ENCODE measurements around the gene CAPN12.
"Not testable (repeated sequence)": the region's sequence is repeated elsewhere in the genome, so short reads cannot be mapped to it uniquely, and the experiment has no call there.

Gene CAPN12

GRCh38 chr19:38744298-38744681 lies at the start of gene CAPN12:
Gene CAPN12, minus strand, starts transcription at chr19:38744474. Its CDS starts 309 bp downstream, at chr19:38744165.
- DNase-seq = no peak

DNA sequence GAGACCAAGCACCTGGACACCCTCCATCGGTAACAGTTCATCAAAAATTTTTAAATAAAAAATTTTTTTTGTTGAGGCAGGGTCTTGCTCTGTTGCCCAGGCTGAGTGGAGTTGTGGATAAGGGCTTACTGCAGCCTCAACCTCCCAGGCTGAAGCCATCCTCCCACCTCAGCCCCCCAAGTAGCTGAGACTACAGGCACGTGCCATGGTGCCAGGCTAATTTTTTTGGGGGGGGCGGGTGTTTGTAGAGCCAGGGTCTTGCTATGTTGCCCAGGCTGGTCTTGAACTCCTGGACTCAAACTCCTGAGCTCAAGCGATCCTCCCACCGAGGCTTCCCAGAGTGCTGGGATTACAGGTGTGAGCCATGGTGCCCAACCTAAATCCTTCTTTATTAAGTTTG lies 49.4 kb upstream of the CAPN12 start:
- DNase-seq = no peak

DNA sequence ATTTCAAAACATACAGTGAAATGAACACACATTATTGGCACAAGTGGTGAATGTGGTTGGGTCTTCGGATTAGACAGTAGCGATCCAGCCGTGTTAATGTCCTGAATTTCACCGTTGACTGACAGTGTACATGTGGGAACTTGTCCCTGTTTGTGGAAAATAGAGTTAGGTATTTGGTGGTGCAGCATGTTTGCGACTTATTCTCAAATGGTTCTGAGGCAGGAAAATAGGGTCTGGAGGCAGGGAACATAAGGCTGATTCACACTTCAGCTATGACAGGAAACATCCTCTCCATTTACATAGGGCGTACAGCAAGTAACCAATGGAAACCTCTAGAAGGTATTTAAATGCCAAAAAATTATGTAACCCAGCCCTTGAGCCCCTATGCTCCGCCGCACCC lies 48.9 kb upstream of the CAPN12 start:
- DNase-seq = no peak

DNA sequence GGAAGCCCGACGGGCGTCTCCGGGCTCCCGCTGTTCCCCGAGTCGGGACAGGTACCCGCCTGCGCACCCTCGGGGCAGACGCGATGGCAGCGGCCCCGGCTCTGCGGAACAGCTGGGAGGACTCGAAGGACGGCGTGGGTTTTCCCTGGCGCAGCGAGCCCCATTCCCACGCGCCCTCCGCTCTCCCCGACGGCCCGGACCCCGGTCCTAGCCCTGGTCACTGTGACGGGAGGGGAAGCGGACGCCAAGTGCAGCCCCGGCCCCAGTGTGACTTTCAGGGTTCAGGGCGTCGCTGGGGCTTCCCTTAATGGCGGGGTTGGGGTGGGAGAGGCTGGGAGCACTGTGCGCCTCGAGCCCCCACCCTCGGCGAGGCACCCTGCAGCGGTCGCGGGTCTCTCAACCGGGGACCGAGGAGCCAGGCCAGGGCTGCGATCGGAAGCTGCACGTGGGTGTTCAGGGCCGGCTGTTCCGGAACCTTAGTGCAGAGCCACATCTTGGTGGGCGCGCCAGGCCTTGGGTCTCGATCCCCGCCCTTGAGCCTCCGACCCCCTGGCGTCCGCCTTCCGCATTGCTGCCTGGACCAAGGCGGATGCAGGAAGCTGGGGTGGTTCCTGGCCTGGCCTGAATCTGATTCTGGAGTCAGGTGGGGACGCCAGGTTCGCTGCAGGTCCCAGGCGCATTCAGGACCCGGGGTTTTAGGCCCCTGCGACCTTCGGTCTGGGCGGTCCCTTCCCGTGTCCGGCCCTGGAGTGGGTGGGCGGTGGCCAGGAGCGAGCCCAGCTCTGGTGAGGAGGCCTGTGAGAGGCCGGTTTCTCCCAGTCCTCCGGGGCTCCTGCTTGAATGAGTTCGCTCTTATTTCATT lies 48.2 kb upstream of the CAPN12 start:
- peak; percentile 34 to 44 for DNase-seq

DNA sequence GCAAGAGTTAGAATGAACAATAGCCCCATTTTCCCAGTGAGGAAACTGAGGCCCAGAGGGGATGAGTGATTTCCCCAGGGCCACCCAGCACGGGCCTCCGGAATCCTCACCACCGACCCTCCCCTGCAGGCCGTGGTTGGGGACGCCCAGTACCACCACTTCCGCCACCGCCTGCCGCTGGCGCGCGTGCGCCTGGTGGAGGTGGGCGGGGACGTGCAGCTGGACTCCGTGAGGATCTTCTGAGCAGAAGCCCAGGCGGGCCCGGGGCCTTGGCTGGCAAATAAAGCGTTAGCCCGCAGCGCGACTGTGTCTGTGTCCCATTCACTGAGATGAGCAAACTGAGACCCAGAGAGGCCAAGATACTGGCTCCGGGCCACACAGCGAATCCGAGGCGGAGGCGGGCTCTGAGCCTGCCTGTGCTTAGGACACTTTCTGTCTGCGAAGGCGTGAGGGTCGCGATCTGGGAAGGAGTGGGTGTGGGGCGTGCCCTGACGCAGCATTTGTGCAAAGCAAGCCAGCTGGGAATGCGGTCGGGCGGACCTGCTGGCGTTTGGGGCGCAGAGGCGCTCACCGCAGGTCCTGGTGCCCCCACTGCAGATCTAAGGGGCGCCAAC lies 47.3 kb upstream of the CAPN12 start:
- DNase-seq = not testable (repeated sequence)

- DNase-seq = not testable (repeated sequence)
Measured at GRCh38 chr19:38790507-38791403, 46.5 kb upstream of the CAPN12 start.

DNA sequence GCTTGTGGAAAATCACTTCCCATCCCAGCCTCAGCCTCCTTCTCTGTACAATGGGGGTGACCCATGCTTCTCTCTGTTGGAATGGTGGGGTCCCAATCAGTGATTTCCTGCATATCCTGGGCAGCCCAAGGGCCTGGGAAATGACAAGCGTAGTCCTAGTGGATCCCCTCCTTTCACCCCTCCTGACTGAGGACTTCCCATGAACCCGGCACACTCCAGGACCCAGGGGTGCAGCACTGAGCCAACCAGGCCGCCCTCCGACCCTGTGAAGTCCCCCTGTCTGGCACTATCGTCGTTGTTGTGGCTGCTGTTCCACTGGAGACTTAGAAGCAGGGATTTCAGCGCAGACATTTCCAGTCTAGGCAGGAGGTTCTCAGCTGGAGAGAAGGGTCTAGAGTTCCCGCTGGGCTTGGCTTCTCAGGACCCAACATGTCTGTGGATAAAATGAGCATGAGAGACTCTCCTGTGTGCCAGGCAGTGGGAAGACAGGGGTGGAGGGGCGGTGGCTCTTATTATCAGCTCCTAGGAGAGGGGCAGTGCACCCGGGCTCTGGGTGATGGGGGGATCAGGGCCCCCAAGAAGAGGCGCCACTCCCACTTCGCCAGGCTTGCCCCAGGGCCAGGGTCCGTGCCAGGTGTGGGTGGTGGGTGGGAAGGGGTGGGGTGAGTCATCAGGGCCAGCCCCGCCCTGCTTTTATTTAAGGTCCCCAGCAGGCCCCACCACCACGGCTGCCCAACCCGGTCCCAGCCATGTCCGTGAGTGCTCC lies 44.4 kb upstream of the CAPN12 start, which contains the start of gene LGALS7B:
LGALS7B (plus strand) TSS at position 723 of the 766 bp plus-strand sequence; CDS start at position 750, 27 bp downstream.
- no peak for DNase-seq

DNA sequence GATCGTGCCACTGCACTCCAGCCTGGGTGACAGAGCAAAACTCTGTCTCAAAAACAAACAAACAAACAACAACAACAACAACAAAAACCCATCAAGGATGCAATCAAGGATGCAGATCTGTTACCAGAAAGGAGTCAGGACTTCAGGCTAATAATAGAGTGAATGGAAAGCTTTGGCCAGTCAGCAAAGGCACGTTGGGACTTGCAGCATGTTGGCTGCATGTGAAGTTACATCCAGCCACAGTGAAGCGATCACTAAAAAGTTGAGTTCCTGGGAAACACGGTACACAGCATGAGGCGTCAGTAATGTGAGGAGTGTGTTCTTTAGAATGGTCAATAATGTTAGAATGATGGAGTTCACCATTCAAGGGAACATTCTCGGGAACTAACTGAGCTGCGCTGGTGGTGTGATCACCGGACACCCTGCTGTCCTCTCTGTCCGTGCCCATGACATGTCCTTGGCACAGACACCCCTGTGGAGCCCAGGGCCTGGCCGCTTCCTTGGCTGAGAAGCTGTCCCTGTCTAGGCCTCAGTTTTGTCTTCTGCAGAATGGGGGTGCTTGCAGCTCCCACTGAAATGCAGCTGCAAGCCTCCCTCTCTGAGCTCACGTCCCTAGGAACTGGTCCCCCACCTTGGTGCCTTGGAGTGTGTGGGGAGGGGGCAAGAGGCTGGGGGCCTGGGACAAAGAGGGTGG lies 42.4 kb upstream of the CAPN12 start:
- DNase-seq = no peak

DNA sequence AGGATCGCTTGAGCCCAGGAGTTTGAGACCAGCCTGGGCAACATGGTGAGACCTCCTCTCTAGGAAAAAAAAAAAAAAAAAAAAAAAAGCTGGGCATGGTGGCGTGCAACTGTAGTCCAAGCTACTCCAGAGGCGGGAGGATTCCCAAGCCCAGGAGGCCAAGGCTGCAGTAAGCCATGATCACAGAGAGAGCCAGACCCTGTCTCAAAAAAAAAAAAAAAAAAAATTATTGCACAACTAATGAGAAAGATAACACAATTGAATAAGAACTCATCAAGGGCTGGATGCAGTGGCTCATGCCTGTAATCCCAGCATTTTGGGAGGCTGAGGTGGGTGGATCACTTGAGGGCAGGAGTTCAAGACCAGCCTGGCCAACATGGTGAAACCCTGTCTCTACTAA lies 41.8 kb upstream of the CAPN12 start:
- DNase-seq = not testable (repeated sequence)

GRCh38 chr19:38785187-38785699 lies 41.0 kb upstream of the CAPN12 start:
- DNase-seq = no peak

DNA sequence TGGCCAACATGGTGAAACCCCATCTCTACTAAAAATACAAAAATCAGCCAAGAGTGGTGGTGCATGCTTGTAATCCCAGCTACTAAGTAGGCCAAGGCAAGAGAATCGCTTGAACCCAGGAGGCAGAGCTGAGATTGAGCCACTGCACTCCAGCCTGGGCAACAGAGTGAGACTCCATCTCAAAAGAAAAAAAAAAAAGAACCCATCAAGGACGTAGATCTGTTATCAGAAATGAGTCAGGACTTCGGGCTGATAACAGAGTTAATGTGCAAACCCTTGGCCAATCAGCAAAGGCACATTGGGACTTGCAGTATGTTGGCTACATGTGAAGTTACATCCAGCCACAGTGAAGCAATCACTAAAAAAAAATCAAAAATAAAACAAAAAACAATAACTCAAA lies 40.0 kb upstream of the CAPN12 start:
- DNase-seq = no peak

- not testable (repeated sequence) for DNase-seq
Measured at GRCh38 chr19:38782212-38782611, 37.9 kb upstream of the CAPN12 start.

GRCh38 chr19:38781058-38781457 lies 36.8 kb upstream of the CAPN12 start:
- DNase-seq = no peak

GRCh38 chr19:38780443-38780842 lies 36.2 kb upstream of the CAPN12 start:
- DNase-seq = no peak

DNA sequence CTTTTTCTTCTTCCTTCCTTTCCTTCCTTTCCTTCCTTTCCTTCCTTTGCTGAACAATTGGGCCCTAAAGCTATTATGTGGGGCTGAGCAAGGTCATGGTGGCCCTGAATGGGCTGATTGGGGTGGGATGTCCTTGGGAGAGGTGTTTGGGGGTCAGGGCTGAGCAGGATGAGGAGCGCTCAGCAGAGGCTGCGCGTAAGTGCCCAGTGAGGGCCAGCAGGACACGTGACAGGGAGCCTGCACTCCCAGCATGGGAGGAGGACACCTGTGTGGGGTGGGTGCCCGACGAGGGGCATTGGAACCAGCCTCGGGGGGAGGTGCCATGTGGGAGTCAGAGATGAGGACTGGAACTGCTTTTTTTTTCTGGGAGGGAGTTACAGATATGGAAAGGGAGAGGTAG lies 34.5 kb upstream of the CAPN12 start:
- DNase-seq = no peak

- DNase-seq = no peak
Measured at GRCh38 chr19:38774181-38774950, 30.1 kb upstream of the CAPN12 start.

GRCh38 chr19:38773469-38774177 lies 29.3 kb upstream of the CAPN12 start, which contains the start of gene LGALS7:
Gene LGALS7, minus strand, starts transcription at chr19:38773517. Its CDS starts 25 bp downstream, at chr19:38773492.
- no peak for DNase-seq

DNA sequence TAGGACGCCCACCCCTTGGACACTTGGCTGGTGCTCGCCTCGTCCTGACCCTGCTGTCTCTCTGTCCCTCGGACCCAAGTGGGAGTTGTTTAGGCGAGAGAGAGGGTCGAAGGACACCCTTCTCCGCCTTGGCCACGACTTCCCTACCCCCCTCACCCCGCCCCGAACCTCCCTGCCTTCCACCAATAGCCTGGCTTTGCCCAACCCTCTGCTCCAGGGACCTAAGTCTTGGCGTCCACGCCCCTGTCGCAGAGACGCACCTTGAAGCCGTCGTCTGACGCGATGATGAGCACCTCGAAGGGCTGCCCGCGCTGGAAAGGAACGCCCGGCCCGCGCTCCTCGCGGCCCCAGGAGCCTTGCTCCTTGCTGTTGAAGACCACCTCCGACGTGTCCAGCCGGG lies 27.3 kb upstream of the CAPN12 start:
- DNase-seq = not testable (repeated sequence)

DNA sequence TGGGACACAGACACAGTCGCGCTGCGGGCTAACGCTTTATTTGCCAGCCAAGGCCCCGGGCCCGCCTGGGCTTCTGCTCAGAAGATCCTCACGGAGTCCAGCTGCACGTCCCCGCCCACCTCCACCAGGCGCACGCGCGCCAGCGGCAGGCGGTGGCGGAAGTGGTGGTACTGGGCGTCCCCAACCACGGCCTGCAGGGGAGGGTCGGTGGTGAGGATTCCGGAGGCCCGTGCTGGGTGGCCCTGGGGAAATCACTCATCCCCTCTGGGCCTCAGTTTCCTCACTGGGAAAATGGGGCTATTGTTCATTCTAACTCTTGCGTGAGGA lies 26.6 kb upstream of the CAPN12 start:
- DNase-seq = not testable (repeated sequence)
